SK-N-SH (cell line): ENCODE data around the gene HK1. TPM values are rescaled to one million over a fixed set of nuclear protein-coding genes. Genes with fewer than 3 reads are reported as not detected.

Source experiments
- CTCF ChIA-PET: fragments of 300-600, 350-600 bp; formaldehyde crosslinking; extraction: SDS; loops from one replicate; lab custom pipeline; 2021; lab: Yijun Ruan, JAX
- POLR2A ChIA-PET: fragments of 350-600 bp; sonication (Branson Sonifier 250); formaldehyde crosslinking; extraction: SDS; loops from one replicate; lab custom pipeline; 2020; ENCODE audit warnings: antibody characterized with exemption, inconsistent platforms; lab: Yijun Ruan, JAX
- DNase-seq: peaks from one replicate; pipeline ENCODE4 v3.0.0; 2012
- H2AFZ ChIP-seq: fragments of 200-600 bp; sonication (generic); 2 replicates; pipeline ENCODE4 v1.8.1; 2016; ENCODE audit warnings: antibody characterized with exemption, mild to moderate bottlenecking, low read depth
- H3F3A ChIP-seq: fragments of 200-600 bp; sonication (generic); replicated peaks from 2 replicates; pipeline ENCODE3; 2016; ENCODE audit warnings: antibody characterized with exemption, mild to moderate bottlenecking; ENCODE audit not compliant: insufficient read depth
- H3K27ac ChIP-seq, 2 experiments: fragments of 200-500 bp in 1 of 2; fragments of 200-600 bp in 1 of 2; sonication (Bioruptor generic) in 1 of 2; sonication (generic), shearing (Covaris generic) in 1 of 2; 2 replicates each; pipeline versions ENCODE4 v1.5.1 to v1.6.1; 2014 to 2016; ENCODE audit warnings: low read depth in 2 of 2, inconsistent platforms in 1 of 2, low read length in 1 of 2, mild to moderate bottlenecking in 1 of 2, mixed read lengths in 1 of 2
- H3K27me3 ChIP-seq: fragments of 200-600 bp; sonication (generic), shearing (Covaris generic); 2 replicates; pipeline ENCODE4 v1.6.1; 2016; ENCODE audit warnings: mixed run types; ENCODE audit not compliant: insufficient read depth
- H3K36me3 ChIP-seq, 2 experiments: fragments of 200-500 bp in 1 of 2; fragments of 200-600 bp in 1 of 2; sonication (Bioruptor generic) in 1 of 2; sonication (generic) in 1 of 2; replicated peaks in 1 of 2; 2 replicates each; pipeline versions ENCODE3 to v1.5.1; 2014 to 2016; ENCODE audit warnings: low read length in 1 of 2, mild to moderate bottlenecking in 1 of 2; ENCODE audit not compliant: insufficient read depth in 2 of 2, control insufficient read depth in 1 of 2
- H3K4me1 ChIP-seq, 2 experiments: fragments of 200-500 bp in 1 of 2; fragments of 200-600 bp in 1 of 2; sonication (Bioruptor generic) in 1 of 2; sonication (generic), shearing (Covaris generic) in 1 of 2; 2 replicates each; pipeline versions ENCODE4 v1.5.1 to v1.6.1; 2014 to 2016; ENCODE audit warnings: low read depth in 1 of 2, low read length in 1 of 2, mixed run types in 1 of 2; ENCODE audit not compliant: insufficient read depth in 2 of 2, control insufficient read depth in 1 of 2
- H3K4me2 ChIP-seq: fragments of 200-600 bp; sonication (generic), shearing (Covaris generic); 2 replicates; pipeline ENCODE4 v1.6.1; 2017; ENCODE audit warnings: mixed run types
- H3K4me3 ChIP-seq, 2 experiments: fragments of 200-500 bp in 1 of 2; fragments of 200-600 bp in 1 of 2; sonication (Bioruptor generic) in 1 of 2; sonication (generic), shearing (Covaris generic) in 1 of 2; 2 replicates each; pipeline versions ENCODE4 v1.5.1 to v1.8.1; 2014 to 2016; ENCODE audit warnings: low read depth in 2 of 2, inconsistent platforms in 1 of 2, low read length in 1 of 2, mild to moderate bottlenecking in 1 of 2, mixed read lengths in 1 of 2, moderate library complexity in 1 of 2
- H3K79me2 ChIP-seq: fragments of 200-600 bp; sonication (generic); 2 replicates; pipeline ENCODE4 v1.8.1; 2017; ENCODE audit warnings: mild to moderate bottlenecking; ENCODE audit not compliant: insufficient read depth
- H3K9ac ChIP-seq: fragments of 200-600 bp; sonication (generic); 2 replicates; pipeline ENCODE4 v1.6.1; 2017; ENCODE audit warnings: mixed run types
- H3K9me2 ChIP-seq: fragments of 200-600 bp; sonication (generic); 2 replicates; pipeline ENCODE4 v1.6.1; 2017; ENCODE audit warnings: mixed run types
- H3K9me3 ChIP-seq: fragments of 200-600 bp; sonication (generic); 2 replicates; pipeline ENCODE4 v1.6.1; 2017; ENCODE audit warnings: mixed run types, mild to moderate bottlenecking, moderate library complexity
- H4K20me1 ChIP-seq: fragments of 200-600 bp; sonication (generic); 2 replicates; pipeline ENCODE4 v1.6.1; 2017; ENCODE audit warnings: mild to moderate bottlenecking, mixed run types; ENCODE audit not compliant: insufficient read depth
- CHD2 ChIP-seq: fragments of 150-350 bp; IDR thresholded peaks from 2 replicates; pipeline ENCODE4 v1.6.1; 2018; ENCODE audit warnings: low read length; ENCODE audit not compliant: partially characterized antibody
- FOSL2 ChIP-seq: IDR thresholded peaks from 2 replicates; pipeline ENCODE4 v1.4.0; 2012; ENCODE audit warnings: low read depth, mild to moderate bottlenecking, moderate library complexity, borderline replicate concordance
- FOXJ3 ChIP-seq: sonication (generic); formaldehyde crosslinking; IDR thresholded peaks from 2 replicates; pipeline ENCODE4 v1.5.1; 2020; ENCODE audit warnings: mild to moderate bottlenecking, missing genetic modification reagents
- GABPA ChIP-seq: IDR thresholded peaks from 2 replicates; pipeline ENCODE4 v1.4.0; 2012; ENCODE audit warnings: low read depth, mild to moderate bottlenecking
- MXI1 ChIP-seq: IDR thresholded peaks from 2 replicates; pipeline ENCODE4 v1.6.1; 2012; ENCODE audit warnings: mild to moderate bottlenecking, low read depth, low read length, improper control_type of control experiment
- POLR2AphosphoS5 ChIP-seq: IDR thresholded peaks from 2 replicates; pipeline ENCODE4 v1.6.1; 2012; ENCODE audit warnings: low read depth, low read length
- RAD21 ChIP-seq: IDR thresholded peaks from 2 replicates; pipeline ENCODE4 v1.6.1; 2012; ENCODE audit warnings: mild to moderate bottlenecking, low read length
- RCOR1 ChIP-seq: fragments of 150-350 bp; IDR thresholded peaks from 2 replicates; pipeline ENCODE4 v1.6.1; 2017; ENCODE audit warnings: antibody characterized with exemption, low read length
- REST ChIP-seq: IDR thresholded peaks from 2 replicates; pipeline ENCODE4 v1.6.1; 2012; ENCODE audit warnings: mild to moderate bottlenecking, low read depth, low read length, moderate library complexity
- RXRA ChIP-seq: IDR thresholded peaks from 2 replicates; pipeline ENCODE4 v1.4.0; 2012; ENCODE audit warnings: low read depth, mild to moderate bottlenecking, borderline replicate concordance
- SIN3A ChIP-seq: IDR thresholded peaks from 2 replicates; pipeline ENCODE4 v1.6.1; 2012; ENCODE audit warnings: low read depth, mild to moderate bottlenecking, low read length, moderate library complexity, borderline replicate concordance
- TCF12 ChIP-seq: IDR thresholded peaks from 2 replicates; pipeline ENCODE4 v1.4.0; 2012
- WGBS: methylation state at CpG from one replicate; pipeline ENCODE4 v1.1.6; 2017; ENCODE audit warnings: low lambda C conversion rate; 5-methylcytosine and 5-hydroxymethylcytosine counted together
- polyA plus RNA-seq, 3 experiments: library from polyadenylated mRNA; depleted of rRNA; stranded (reverse); fragments of >200 nt; gene quantifications; 2 replicates each; pipeline ENCODE4 v1.2.3, GENCODE V29; 2012
- TF ChIP-seq, protein P1 (sequence below): fragments of 150-350 bp; IDR thresholded peaks from 2 replicates; pipeline ENCODE4 v1.6.1; 2017; ENCODE audit warnings: antibody characterized with exemption, low read length, low read depth, borderline replicate concordance
- TF ChIP-seq, protein P2 (sequence below): IDR thresholded peaks from 2 replicates; pipeline ENCODE4 v1.4.0; 2012; ENCODE audit warnings: low read depth, borderline replicate concordance
- TF ChIP-seq, protein P3 (sequence below): fragments of 200-600 bp; sonication (generic); IDR thresholded peaks from 2 replicates; pipeline ENCODE4 v1.6.1; 2017; ENCODE audit warnings: antibody characterized with exemption, mild to moderate bottlenecking, moderate library complexity

Gene HK1
- polyA plus RNA-seq, 1 of the 3 experiments (the other 2 are of a cell fraction), result 38.7 TPM

DNA sequence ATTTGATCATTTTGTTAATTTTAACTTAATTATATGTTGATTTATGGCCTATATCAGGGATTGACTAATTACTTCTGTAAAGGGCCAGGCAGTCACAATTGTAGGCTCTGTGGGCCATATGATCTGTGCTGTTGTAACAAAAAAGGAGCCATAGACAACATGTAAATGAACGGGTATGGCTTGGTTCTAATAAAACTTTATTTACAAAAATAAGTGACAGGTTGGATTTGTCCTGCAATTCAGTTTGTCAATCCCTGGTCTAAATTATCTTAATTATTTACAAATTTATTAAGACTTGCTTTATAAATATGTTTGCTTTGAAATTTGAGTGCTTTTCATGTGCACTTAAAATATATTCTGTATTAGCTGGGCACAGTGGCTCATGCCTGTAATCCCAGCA is 2.9 kb upstream of the HK1 start:
- no peak overlapping the region for H3K27ac ChIP-seq
- H3K36me3 ChIP-seq, result no peaks in the 10 kb centered on the region
- CTCF ChIA-PET, result no interaction called here
- POLR2A ChIA-PET, result no interaction called here
- DNase-seq, result no peak
- H3K9me3 ChIP-seq, result no peaks in the 10 kb centered on the region
- H3F3A ChIP-seq, result peaks cover 3% of the 10 kb centered on the region
- no peaks in the 10 kb centered on the region for H3K79me2 ChIP-seq
- no peaks in the 10 kb centered on the region for H4K20me1 ChIP-seq
- TF ChIP-seq SIN3A, result no peak
- no peak for TF ChIP-seq CHD2
- no peak for TF ChIP-seq RAD21
- no peak for TF ChIP-seq TCF12
- TF ChIP-seq FOSL2, result no peak
- TF ChIP-seq REST, result no peak
- TF ChIP-seq POLR2AphosphoS5, result no peak
- TF ChIP-seq RXRA, result no peak
- TF ChIP-seq GABPA, result no peak
- TF ChIP-seq, protein P1, sequence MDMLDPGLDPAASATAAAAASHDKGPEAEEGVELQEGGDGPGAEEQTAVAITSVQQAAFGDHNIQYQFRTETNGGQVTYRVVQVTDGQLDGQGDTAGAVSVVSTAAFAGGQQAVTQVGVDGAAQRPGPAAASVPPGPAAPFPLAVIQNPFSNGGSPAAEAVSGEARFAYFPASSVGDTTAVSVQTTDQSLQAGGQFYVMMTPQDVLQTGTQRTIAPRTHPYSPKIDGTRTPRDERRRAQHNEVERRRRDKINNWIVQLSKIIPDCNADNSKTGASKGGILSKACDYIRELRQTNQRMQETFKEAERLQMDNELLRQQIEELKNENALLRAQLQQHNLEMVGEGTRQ, result no peak
- no peak for TF ChIP-seq MXI1
- TF ChIP-seq, all 33 proteins: peak for 0
- no peak overlapping the region for H2AFZ ChIP-seq
- H3K27me3 ChIP-seq, result no peaks in the 10 kb centered on the region; the same call in 1 of the 2 replicates
- H3K4me2 ChIP-seq, result no peak overlapping the region
- H3K9me2 ChIP-seq, result no peaks in the 10 kb centered on the region
- 87% methylated on average over 1 of the region's 1 CpG for WGBS
- H3K9ac ChIP-seq, result no peak overlapping the region
- H3K4me3 ChIP-seq, result no peak overlapping the region
- no peaks in the 10 kb centered on the region for H3K4me1 ChIP-seq

DNA sequence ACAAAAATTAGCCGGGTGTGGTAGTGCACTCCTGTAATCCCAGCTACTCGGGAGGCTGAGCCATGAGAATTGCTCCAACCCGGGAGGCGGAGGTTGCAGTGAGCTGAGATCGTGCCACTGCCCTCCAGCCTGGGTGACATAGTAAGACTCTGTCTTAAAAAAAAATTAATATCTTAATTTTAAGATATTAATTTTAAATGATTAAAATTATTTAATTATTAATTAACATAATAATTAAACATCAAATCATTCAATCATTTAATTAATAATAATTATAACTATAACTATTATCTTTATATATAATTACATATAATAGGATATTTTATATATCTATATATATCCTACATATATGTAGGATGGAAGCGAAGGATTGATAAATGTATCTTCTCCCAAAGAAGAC is 1.8 kb upstream of the HK1 start:
- no peak overlapping the region for H3K4me3 ChIP-seq
- no peaks in the 10 kb centered on the region for H3K36me3 ChIP-seq
- TF ChIP-seq RCOR1 (no peak), POLR2AphosphoS5 (no peak), SIN3A (no peak), FOXJ3 (no peak), TCF12 (no peak), RXRA (no peak)
- TF ChIP-seq, protein P2, sequence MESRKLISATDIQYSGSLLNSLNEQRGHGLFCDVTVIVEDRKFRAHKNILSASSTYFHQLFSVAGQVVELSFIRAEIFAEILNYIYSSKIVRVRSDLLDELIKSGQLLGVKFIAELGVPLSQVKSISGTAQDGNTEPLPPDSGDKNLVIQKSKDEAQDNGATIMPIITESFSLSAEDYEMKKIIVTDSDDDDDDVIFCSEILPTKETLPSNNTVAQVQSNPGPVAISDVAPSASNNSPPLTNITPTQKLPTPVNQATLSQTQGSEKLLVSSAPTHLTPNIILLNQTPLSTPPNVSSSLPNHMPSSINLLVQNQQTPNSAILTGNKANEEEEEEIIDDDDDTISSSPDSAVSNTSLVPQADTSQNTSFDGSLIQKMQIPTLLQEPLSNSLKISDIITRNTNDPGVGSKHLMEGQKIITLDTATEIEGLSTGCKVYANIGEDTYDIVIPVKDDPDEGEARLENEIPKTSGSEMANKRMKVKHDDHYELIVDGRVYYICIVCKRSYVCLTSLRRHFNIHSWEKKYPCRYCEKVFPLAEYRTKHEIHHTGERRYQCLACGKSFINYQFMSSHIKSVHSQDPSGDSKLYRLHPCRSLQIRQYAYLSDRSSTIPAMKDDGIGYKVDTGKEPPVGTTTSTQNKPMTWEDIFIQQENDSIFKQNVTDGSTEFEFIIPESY, result no peak
- TF ChIP-seq, protein P3, sequence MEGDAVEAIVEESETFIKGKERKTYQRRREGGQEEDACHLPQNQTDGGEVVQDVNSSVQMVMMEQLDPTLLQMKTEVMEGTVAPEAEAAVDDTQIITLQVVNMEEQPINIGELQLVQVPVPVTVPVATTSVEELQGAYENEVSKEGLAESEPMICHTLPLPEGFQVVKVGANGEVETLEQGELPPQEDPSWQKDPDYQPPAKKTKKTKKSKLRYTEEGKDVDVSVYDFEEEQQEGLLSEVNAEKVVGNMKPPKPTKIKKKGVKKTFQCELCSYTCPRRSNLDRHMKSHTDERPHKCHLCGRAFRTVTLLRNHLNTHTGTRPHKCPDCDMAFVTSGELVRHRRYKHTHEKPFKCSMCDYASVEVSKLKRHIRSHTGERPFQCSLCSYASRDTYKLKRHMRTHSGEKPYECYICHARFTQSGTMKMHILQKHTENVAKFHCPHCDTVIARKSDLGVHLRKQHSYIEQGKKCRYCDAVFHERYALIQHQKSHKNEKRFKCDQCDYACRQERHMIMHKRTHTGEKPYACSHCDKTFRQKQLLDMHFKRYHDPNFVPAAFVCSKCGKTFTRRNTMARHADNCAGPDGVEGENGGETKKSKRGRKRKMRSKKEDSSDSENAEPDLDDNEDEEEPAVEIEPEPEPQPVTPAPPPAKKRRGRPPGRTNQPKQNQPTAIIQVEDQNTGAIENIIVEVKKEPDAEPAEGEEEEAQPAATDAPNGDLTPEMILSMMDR, result no peak
- TF ChIP-seq, all 33 proteins: peak for 0
- 82% methylated on average over 6 of the region's 6 CpGs for WGBS
- Histone ChIP-seq H3K4me2 (no peak overlapping the region), H3K79me2 (no peaks in the 10 kb centered on the region), H3K9ac (no peak overlapping the region), H4K20me1 (no peaks in the 10 kb centered on the region), H3K9me3 (no peaks in the 10 kb centered on the region), H3F3A (peaks cover 3% of the 10 kb centered on the region), H3K9me2 (no peaks in the 10 kb centered on the region), H3K27me3 (no peaks in the 10 kb centered on the region), H3K4me1 (no peaks in the 10 kb centered on the region), H3K27ac (no peak overlapping the region), H2AFZ (no peak overlapping the region)
- CTCF ChIA-PET, result no interaction called here
- no peak for DNase-seq
- POLR2A ChIA-PET, result no interaction called here
